ENCODE results near the gene KLHL1. TPM values are rescaled to one million over a fixed set of nuclear protein-coding genes. Genes with fewer than 3 reads are reported as not detected.

Gene KLHL1
- total RNA-seq, 1 experiment from 2014 or later = not detected

DNA sequence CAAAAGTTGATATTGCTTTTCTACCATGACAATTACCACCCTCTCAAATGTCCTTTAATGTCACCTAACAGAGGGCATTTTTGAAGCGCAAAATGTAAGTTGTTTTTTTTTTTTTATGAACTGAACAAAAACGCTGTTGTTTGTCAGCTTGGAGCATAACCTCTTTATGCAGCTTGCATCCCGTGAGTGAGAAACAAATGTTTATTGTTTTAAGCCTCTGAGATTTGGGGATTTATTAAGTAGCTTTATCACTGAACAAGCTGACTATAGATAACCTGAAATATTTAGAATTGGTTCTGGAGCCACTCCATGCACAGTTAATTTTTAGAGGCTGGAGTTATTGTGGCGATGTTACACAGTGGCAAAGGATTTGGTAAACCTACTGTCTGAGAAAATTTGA lies 80.7 kb downstream of the KLHL1 start:
- DNase-seq (ENCODE audit: low read depth, low spot score) (no peak), ATAC-seq (no peak)
- POLR2A ChIA-PET = no interaction called here
- TF ChIP-seq POLR2AphosphoS5 (IDR thresholded peaks at IDR 0.05; ENCODE audit: low read depth, low read length) (no peak), REST (IDR thresholded peaks at IDR 0.05; ENCODE audit: insufficient read depth in 1 of 2, low read depth in 2 of 2, low read length in 1 of 2) (no peak), TCF7L2 (IDR thresholded peaks at IDR 0.05; ENCODE audit: low read depth, low read length) (no peak), SIN3A (IDR thresholded peaks at IDR 0.05; ENCODE audit: borderline replicate concordance, insufficient read depth, low read depth, low read length) (no peak), CTCF (IDR thresholded peaks at IDR 0.05) (no peak)
- Histone ChIP-seq H3K36me3 (ENCODE audit: control insufficient read depth, insufficient read depth, low read length) (no peaks in the 10 kb centered on the region), H3K27me3 (ENCODE audit: control insufficient read depth, insufficient read depth, low read length) (no peaks in the 10 kb centered on the region), H3K4me1 (ENCODE audit: control insufficient read depth, insufficient read depth, low read length) (no peaks in the 10 kb centered on the region), H3K27ac (ENCODE audit: low read length) (no peak overlapping the region), H3K9me3 (ENCODE audit: control insufficient read depth, insufficient read depth, low read depth, low read length) (no peaks in the 10 kb centered on the region), H3K4me3 (ENCODE audit: low read depth in 2 of 2, low read length in 2 of 2) (no peak overlapping the region)
- in situ Hi-C loops (cut with HindIII; ENCODE audit: low pct_unique_long_range_greater_than_20kb, low sequenced_read_pairs) (no loop called here), intact Hi-C loops (cut with micrococcal nuclease; ENCODE audit: unreplicated experiment) (no loop called here)
- no TSS peak for BruUV-seq (replicated peaks)
- CTCF ChIA-PET = no interaction called here

DNA sequence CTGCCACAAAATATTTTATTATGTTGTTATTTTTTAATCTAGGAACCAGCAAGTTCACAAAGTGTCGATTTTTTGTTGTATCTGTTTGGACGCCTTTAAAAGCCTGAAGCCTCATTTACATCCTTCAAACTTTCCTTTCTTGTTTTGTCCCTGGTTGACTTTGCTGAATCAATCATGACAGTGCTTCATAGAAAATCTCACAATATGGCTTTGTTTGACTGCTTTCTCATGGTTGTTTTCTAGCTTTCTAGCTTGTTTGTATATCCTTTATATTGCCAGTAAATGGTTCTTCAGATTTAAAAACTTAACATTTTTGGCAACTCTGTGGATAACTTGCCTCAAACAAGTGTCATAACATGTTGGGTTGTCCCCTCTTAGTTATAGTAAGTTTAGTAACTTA lies 84.7 kb downstream of the KLHL1 start:
- H3K4me3 ChIP-seq (ENCODE audit: low read depth in 2 of 2, low read length in 2 of 2) = no peak overlapping the region
- H3K4me1 ChIP-seq (ENCODE audit: control insufficient read depth, insufficient read depth, low read length) = no peaks in the 10 kb centered on the region
- intact Hi-C loops (cut with micrococcal nuclease; ENCODE audit: unreplicated experiment) (no loop called here), in situ Hi-C loops (cut with HindIII; ENCODE audit: low pct_unique_long_range_greater_than_20kb, low sequenced_read_pairs) (no loop called here)
- ATAC-seq (no peak), DNase-seq (ENCODE audit: low read depth, low spot score) (no peak)
- no TSS peak for BruUV-seq (replicated peaks)
- no peaks in the 10 kb centered on the region for H3K9me3 ChIP-seq (ENCODE audit: control insufficient read depth, insufficient read depth, low read depth, low read length)
- no peaks in the 10 kb centered on the region for H3K36me3 ChIP-seq (ENCODE audit: control insufficient read depth, insufficient read depth, low read length)
- H3K27ac ChIP-seq (ENCODE audit: low read length) = no peak overlapping the region
- POLR2A ChIA-PET = no interaction called here
- CTCF ChIA-PET = no interaction called here
- TF ChIP-seq TCF7L2 (IDR thresholded peaks at IDR 0.05; ENCODE audit: low read depth, low read length) (no peak), CTCF (IDR thresholded peaks at IDR 0.05) (no peak), SIN3A (IDR thresholded peaks at IDR 0.05; ENCODE audit: borderline replicate concordance, insufficient read depth, low read depth, low read length) (no peak), POLR2AphosphoS5 (IDR thresholded peaks at IDR 0.05; ENCODE audit: low read depth, low read length) (no peak), REST (IDR thresholded peaks at IDR 0.05; ENCODE audit: insufficient read depth in 1 of 2, low read depth in 2 of 2, low read length in 1 of 2) (no peak)
- no peaks in the 10 kb centered on the region for H3K27me3 ChIP-seq (ENCODE audit: control insufficient read depth, insufficient read depth, low read length)

Data from Panc1 (cell line).